Measurements from ENCODE around the gene FMNL2. TPM values are rescaled to one million over a fixed set of nuclear protein-coding genes. Genes with fewer than 3 reads are reported as not detected.

The FMNL2 gene
- total RNA-seq, 2 experiments from 2014 or later = 0.05 to 0.21 TPM

- POLR2A ChIA-PET = no interaction called here
- Mint-ChIP-seq H3K9me3 (ENCODE audit: insufficient read depth) (no peaks in the 10 kb centered on the region), H3K4me3 (no peak overlapping the region), H3K4me1 (ENCODE audit: low read depth) (no peaks in the 10 kb centered on the region), H3K27ac (no peak overlapping the region), H3K36me3 (ENCODE audit: low read depth) (no peaks in the 10 kb centered on the region), H3K27me3 (ENCODE audit: low read depth) (no peaks in the 10 kb centered on the region)
- CTCF ChIA-PET = no interaction called here
- ATAC-seq = no peak
- no peak for DNase-seq
Observed at GRCh38 chr2:152480821-152481399, 145.9 kb downstream of the FMNL2 start.

- Mint-ChIP-seq H3K27ac (no peak overlapping the region), H3K4me1 (ENCODE audit: low read depth) (no peaks in the 10 kb centered on the region), H3K4me3 (no peak overlapping the region), H3K36me3 (ENCODE audit: low read depth) (no peaks in the 10 kb centered on the region), H3K9me3 (ENCODE audit: insufficient read depth) (no peaks in the 10 kb centered on the region), H3K27me3 (ENCODE audit: low read depth) (peaks cover 2% of the 10 kb centered on the region)
- POLR2A ChIA-PET = no interaction called here
- CTCF ChIA-PET = no interaction called here
- no peak for DNase-seq
- ATAC-seq = no peak
Observed at GRCh38 chr2:152481881-152482583, 147.1 kb downstream of the FMNL2 start.

- H3K27me3 Mint-ChIP-seq (ENCODE audit: low read depth) = peaks cover 2% of the 10 kb centered on the region
- ChIA-PET POLR2A (no interaction called here), CTCF (no interaction called here)
- no peak overlapping the region for H3K4me3 Mint-ChIP-seq
- no peak for ATAC-seq
- no peaks in the 10 kb centered on the region for H3K36me3 Mint-ChIP-seq (ENCODE audit: low read depth)
- no peaks in the 10 kb centered on the region for H3K4me1 Mint-ChIP-seq (ENCODE audit: low read depth)
- H3K9me3 Mint-ChIP-seq (ENCODE audit: insufficient read depth) = no peaks in the 10 kb centered on the region
- DNase-seq = no peak
- no peak overlapping the region for H3K27ac Mint-ChIP-seq
Observed at GRCh38 chr2:152483276-152484063, 148.5 kb downstream of the FMNL2 start.

GRCh38 chr2:152485954-152486736 lies 151.2 kb downstream of the FMNL2 start:
- no peak overlapping the region for H3K4me3 Mint-ChIP-seq
- H3K27ac Mint-ChIP-seq = no peak overlapping the region
- H3K36me3 Mint-ChIP-seq (ENCODE audit: low read depth) = no peaks in the 10 kb centered on the region
- H3K27me3 Mint-ChIP-seq (ENCODE audit: low read depth) = peaks cover 2% of the 10 kb centered on the region
- H3K4me1 Mint-ChIP-seq (ENCODE audit: low read depth) = no peaks in the 10 kb centered on the region
- CTCF ChIA-PET = no interaction called here
- DNase-seq = no peak
- ATAC-seq = no peak
- POLR2A ChIA-PET = no interaction called here
- no peaks in the 10 kb centered on the region for H3K9me3 Mint-ChIP-seq (ENCODE audit: insufficient read depth)

- ChIA-PET POLR2A (no interaction called here), CTCF (no interaction called here)
- ATAC-seq (no peak), DNase-seq (no peak)
- H3K4me1 Mint-ChIP-seq (ENCODE audit: low read depth) = no peaks in the 10 kb centered on the region
- H3K27me3 Mint-ChIP-seq (ENCODE audit: low read depth) = peaks cover 2% of the 10 kb centered on the region
- no peak overlapping the region for H3K4me3 Mint-ChIP-seq
- H3K9me3 Mint-ChIP-seq (ENCODE audit: insufficient read depth) = no peaks in the 10 kb centered on the region
- no peaks in the 10 kb centered on the region for H3K36me3 Mint-ChIP-seq (ENCODE audit: low read depth)
- no peak overlapping the region for H3K27ac Mint-ChIP-seq
Observed at GRCh38 chr2:152486737-152487400, 151.9 kb downstream of the FMNL2 start.

- CTCF ChIA-PET = interaction anchor here (1.0 kb wide), 1 partner anchor 9 kb away, joined by 3 read pairs; no protein-coding TSS in a partner anchor
- POLR2A ChIA-PET = no interaction called here
- ATAC-seq = no peak
Observed at GRCh38 chr2:152488075-152488474, 153.1 kb downstream of the FMNL2 start.

GRCh38 chr2:152489364-152489763 lies 154.4 kb downstream of the FMNL2 start:
- ChIA-PET POLR2A (no interaction called here), CTCF (no interaction called here)
- Mint-ChIP-seq H3K4me1 (ENCODE audit: low read depth) (no peaks in the 10 kb centered on the region), H3K27ac (no peak overlapping the region), H3K27me3 (ENCODE audit: low read depth) (peaks cover 6% of the 10 kb centered on the region), H3K36me3 (ENCODE audit: low read depth) (no peaks in the 10 kb centered on the region), H3K4me3 (no peak overlapping the region), H3K9me3 (ENCODE audit: insufficient read depth) (no peaks in the 10 kb centered on the region)
- no peak for DNase-seq
- no peak for ATAC-seq

More at GRCh38 chr2:152488075-152488474, 153.1 kb downstream of the FMNL2 start:
- DNase-seq = no peak
- no peaks in the 10 kb centered on the region for H3K9me3 Mint-ChIP-seq (ENCODE audit: insufficient read depth)
- H3K36me3 Mint-ChIP-seq (ENCODE audit: low read depth) = no peaks in the 10 kb centered on the region
- H3K27ac Mint-ChIP-seq = no peak overlapping the region
- no peak overlapping the region for H3K4me3 Mint-ChIP-seq
- peaks cover 2% of the 10 kb centered on the region for H3K27me3 Mint-ChIP-seq (ENCODE audit: low read depth)
- H3K4me1 Mint-ChIP-seq (ENCODE audit: low read depth) = no peaks in the 10 kb centered on the region

- DNase-seq (no peak), ATAC-seq (no peak)
- Mint-ChIP-seq H3K27me3 (ENCODE audit: low read depth) (peaks cover 6% of the 10 kb centered on the region), H3K4me3 (no peak overlapping the region), H3K4me1 (ENCODE audit: low read depth) (no peaks in the 10 kb centered on the region), H3K9me3 (ENCODE audit: insufficient read depth) (no peaks in the 10 kb centered on the region), H3K36me3 (ENCODE audit: low read depth) (no peaks in the 10 kb centered on the region), H3K27ac (no peak overlapping the region)
- ChIA-PET POLR2A (no interaction called here), CTCF (no interaction called here)
Observed at GRCh38 chr2:152490686-152491455, 155.9 kb downstream of the FMNL2 start.

- ATAC-seq = no peak
- no peak for DNase-seq
- H3K4me1 Mint-ChIP-seq (ENCODE audit: low read depth) = no peaks in the 10 kb centered on the region
- POLR2A ChIA-PET = no interaction called here
- CTCF ChIA-PET = no interaction called here
- H3K27ac Mint-ChIP-seq = no peak overlapping the region
- H3K27me3 Mint-ChIP-seq (ENCODE audit: low read depth) = peaks cover 6% of the 10 kb centered on the region
- no peaks in the 10 kb centered on the region for H3K9me3 Mint-ChIP-seq (ENCODE audit: insufficient read depth)
- H3K4me3 Mint-ChIP-seq = no peak overlapping the region
- H3K36me3 Mint-ChIP-seq (ENCODE audit: low read depth) = no peaks in the 10 kb centered on the region
Observed at GRCh38 chr2:152492131-152492530, 157.2 kb downstream of the FMNL2 start.

GRCh38 chr2:152492911-152493310 lies 157.9 kb downstream of the FMNL2 start:
- Mint-ChIP-seq H3K27me3 (ENCODE audit: low read depth) (peaks cover 9% of the 10 kb centered on the region), H3K27ac (no peak overlapping the region), H3K9me3 (ENCODE audit: insufficient read depth) (no peaks in the 10 kb centered on the region), H3K4me3 (no peak overlapping the region), H3K4me1 (ENCODE audit: low read depth) (no peaks in the 10 kb centered on the region), H3K36me3 (ENCODE audit: low read depth) (no peaks in the 10 kb centered on the region)
- ChIA-PET CTCF (no interaction called here), POLR2A (no interaction called here)
- ATAC-seq (no peak), DNase-seq (no peak)

- H3K27ac Mint-ChIP-seq = no peak overlapping the region
- ChIA-PET CTCF (no interaction called here), POLR2A (no interaction called here)
- DNase-seq (no peak), ATAC-seq (no peak)
- H3K27me3 Mint-ChIP-seq (ENCODE audit: low read depth) = peaks cover 9% of the 10 kb centered on the region
- no peak overlapping the region for H3K4me3 Mint-ChIP-seq
- H3K36me3 Mint-ChIP-seq (ENCODE audit: low read depth) = no peaks in the 10 kb centered on the region
- no peaks in the 10 kb centered on the region for H3K9me3 Mint-ChIP-seq (ENCODE audit: insufficient read depth)
- H3K4me1 Mint-ChIP-seq (ENCODE audit: low read depth) = no peaks in the 10 kb centered on the region
Observed at GRCh38 chr2:152493417-152493816, 158.4 kb downstream of the FMNL2 start.
